Lower leg skin (tissue), 3 donors: Measurements from ENCODE around the gene SUFU.

Experiments used
- CTCF ChIP-seq, 3 donors: fragments of 450-650 bp; IDR thresholded peaks; one replicate each; pipeline ENCODE4 v1.5.1; 2016; ENCODE audit warnings: antibody characterized with exemption in 3 of 3, mild to moderate bottlenecking in 3 of 3, moderate library complexity in 2 of 3
- POLR2A ChIP-seq, 2 donors: fragments of 450-650 bp; IDR thresholded peaks; one replicate each; pipeline ENCODE4 v1.6.1; 2016 to 2017; ENCODE audit warnings: antibody characterized with exemption in 2 of 2, mild to moderate bottlenecking in 1 of 2, moderate library complexity in 1 of 2

- TF ChIP-seq CTCF (IDR thresholded peaks at IDR 0.05) (no peak), POLR2A (IDR thresholded peaks at IDR 0.05) (no peak)
These were observed 28.2 kb upstream of the SUFU start for GRCh38 chr10:102475451-102476040.
